Globus pallidus (tissue), 1 donor: Measurements from ENCODE around the gene GPR150.
A peak's percentile ranks its signal among the peaks of the same experiment; 100 is the strongest.

Source experiments
- DNase-seq: peaks from one replicate; pipeline ENCODE4 v3.0.0-alpha.2; 2015; ENCODE audit warnings: low spot score

Gene GPR150

DNA sequence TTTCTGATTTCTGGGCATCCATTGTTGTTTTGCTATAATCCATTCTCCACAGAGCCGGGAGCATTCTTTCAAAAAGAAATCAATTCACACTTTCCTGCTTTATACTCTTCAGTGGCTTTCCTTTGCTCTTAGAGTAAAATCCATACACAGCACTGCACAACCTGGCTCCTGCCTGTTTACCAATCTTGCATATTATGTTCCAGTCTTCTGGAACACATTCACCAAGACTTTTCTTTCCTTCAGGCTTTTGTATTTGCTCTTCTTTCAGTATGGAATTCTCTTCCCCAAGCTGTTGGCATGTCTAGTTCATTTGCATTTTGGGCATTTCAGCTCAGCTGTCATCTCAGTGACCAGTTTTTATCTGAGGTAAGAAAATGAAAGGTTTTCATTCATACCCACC lies 33.0 kb downstream of the GPR150 start:
- no peak for DNase-seq

DNA sequence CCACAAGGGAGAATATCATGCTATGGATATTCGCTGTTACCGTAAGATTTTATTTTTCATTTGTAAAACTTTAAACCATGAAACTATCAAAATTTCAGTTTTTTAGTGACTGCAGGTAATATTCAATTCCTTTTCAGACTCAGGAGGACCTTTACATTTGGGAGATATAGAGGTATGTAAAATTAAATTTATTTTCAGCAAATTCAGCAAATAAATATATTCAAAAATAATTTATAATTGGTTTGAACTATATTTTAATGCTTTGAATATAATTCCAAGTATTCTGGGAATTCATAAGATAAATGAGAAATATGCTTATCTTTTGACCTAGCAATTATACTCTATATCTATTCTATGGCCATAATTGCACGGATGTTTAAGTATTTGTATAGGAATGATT lies 34.3 kb downstream of the GPR150 start:
- DNase-seq: no peak

DNA sequence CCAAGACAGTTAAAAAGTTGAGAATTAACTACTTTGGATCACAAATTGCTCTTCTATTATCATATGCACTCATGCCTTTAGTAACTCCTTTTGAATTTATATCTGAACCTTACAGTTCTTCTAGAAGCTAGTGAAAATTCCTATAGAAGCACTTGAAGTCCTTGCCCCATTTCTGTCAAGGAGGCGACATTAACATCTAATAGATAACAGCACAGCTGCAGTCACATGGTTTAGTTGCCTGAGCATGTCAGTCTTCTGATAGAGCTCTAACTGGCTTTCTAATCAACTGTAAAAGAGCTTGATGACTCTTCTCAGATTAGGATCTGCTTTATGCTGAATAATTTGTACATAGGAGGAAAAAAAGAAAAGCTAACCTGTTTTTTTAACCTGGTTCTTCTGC lies 35.7 kb downstream of the GPR150 start:
- no peak for DNase-seq

DNA sequence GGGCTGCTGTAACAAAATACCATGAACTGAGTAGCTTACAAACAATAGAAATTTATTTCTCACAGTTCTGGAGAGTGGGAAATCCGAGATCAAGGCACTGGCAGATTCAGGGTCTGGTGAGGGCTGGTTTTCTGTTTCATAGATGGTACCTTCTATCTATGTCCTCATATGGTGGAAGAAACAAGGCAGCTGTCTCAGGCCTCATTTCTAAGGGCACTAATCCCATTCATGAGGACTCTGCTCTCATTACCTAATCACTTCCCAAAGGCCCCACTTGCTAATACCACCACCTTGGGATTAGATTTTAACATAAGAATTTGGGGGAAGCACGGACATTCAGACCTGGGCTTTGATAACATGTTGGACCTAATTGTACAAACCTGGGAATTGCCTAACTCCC lies 40.2 kb downstream of the GPR150 start:
- DNase-seq: no peak

DNA sequence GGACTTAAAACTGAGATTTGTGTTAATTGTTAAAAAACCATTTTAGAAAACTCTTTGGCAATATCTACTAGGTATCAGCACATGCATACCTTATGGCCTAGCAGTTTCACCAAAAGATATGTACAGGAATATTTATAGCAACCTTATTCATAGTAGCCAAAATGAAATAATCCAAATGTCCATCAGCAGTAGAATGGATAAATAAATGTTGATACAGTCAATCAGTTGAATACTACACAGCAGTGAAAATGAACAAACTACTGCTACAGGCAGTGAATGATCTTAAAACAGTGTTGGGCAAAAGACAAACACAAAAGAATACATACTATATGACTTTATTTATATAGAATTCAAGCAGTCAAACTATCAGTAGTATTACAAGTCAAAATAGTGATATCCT lies 43.1 kb downstream of the GPR150 start:
- DNase-seq: no peak

DNA sequence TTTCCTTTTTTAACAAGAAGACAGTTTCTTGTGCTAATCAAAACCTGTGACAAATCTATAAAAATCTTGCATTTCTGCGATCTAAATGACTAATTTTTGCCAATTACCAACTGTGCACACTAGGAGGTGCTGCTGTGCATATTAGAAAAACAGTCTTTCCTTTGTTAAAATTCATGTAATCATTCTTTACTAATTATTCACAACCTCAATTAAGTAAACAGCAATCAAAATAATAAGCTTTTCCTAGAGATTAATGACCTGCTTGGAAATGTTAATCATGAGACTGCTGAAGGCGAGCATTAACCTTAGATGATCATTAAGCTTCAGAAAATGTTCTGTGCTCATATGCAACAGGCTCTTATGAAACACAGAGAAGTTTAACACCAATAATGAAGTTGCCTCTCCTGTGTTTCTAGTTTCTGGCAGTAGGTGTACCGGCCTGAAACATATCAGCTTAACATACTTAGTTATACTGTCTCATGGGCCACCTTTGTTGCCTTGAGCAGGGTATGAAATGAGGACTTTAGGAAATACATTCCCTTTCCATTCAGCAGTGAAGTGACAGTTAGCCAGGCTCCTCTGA lies 44.4 kb downstream of the GPR150 start:
- peak; percentile 65 for DNase-seq

DNA sequence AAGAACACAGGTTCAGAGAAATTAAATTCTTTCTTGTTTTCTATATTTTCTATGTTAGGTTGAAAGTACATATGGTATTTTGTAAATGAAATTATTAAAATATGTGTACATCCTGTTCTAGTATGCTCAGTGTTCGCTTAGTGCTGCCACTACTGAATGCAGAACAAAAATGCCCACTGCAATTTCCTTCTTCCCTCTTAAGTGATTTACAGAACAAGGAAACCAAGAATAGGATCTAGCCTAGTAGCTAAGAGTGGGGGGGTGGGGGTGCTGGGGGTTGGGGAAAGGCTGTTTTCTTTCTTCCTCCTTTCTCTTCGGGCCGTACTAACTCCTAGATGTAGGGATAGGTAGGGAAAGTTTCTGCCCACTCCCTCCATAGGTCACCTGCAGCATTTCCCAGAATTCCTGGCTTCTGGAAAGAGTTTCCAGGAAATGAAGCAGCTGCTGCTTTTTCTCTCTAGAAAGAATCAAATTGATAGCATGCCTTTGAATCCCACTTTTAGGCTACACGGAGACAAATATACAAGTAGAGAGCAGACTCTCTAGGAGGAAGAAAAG lies 47.3 kb downstream of the GPR150 start:
- DNase-seq: no peak

DNA sequence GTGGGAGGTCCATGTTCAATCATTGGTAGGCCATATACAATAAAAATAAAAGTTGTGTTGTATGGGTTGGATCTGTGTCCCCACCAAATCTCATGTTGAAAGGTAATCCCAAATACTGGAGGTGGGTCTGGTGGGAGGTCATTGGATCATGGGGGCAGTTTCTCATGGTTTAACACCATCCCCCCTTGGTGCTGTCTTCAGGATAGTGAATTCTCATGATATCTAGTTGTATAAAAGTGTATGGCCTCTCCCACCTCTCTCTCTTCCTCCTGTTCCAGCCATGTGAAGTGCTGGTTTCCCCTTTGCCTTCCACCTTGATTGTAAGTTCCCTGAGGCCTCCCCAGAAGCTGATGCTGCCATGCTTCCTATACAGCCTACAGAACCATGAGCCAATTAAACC lies 47.8 kb downstream of the GPR150 start:
- no peak for DNase-seq

DNA sequence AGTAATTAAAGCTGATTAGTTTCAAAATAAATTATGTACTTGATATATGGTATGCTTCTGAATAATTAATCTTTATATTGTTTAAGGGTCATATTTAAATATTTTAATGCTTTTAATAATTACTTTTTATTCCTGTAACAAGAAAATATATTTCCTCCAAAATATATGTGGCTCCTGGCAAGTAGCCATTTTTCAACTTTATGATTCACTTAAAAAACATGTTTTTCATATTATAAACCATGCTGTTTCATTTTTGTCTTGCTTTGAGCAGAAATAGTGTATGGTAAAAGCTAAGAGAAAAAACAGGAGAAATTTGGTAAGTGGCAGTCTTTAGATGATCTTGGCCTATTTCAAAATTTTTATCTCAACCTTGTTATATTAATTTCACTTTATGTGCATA lies 48.3 kb downstream of the GPR150 start:
- DNase-seq: no peak

DNA sequence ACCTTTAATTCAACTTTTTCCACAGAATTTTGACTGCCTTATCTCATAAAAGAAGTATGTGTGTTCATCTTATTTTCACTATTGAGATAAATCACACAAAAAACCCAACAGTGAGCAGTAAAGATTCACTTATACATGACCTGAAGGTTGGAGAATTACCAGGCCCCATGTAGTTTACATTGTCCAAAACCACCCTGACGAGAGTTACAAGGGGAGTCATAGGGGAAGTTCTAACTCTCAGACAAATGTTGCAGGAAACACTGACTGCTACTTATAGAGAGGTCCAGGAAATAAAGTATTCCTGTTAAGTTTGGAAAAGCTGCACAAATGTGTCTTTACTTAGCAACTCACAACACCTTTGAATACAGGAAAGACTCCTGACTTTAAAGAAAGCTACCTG lies 48.8 kb downstream of the GPR150 start:
- no peak for DNase-seq

DNA sequence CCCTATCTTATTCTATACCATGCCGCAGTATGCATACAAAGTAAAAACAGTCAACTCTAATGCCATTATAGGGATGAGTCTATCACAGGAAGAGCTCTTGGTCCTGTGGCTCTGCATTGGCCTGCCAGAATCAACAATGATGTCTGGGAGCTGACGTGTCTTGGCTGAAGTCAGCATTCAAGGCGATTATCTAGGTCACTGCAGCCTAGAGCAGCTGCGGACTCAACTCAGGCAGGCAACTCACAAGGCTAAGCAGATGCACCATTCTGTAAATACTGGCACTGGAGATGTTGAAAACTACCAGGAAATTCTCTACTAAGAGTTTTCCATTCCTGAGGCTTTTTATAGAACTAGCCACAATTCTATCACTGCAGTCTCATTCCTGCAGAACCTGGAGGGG lies 49.7 kb downstream of the GPR150 start:
- DNase-seq: peak; percentile 55

DNA sequence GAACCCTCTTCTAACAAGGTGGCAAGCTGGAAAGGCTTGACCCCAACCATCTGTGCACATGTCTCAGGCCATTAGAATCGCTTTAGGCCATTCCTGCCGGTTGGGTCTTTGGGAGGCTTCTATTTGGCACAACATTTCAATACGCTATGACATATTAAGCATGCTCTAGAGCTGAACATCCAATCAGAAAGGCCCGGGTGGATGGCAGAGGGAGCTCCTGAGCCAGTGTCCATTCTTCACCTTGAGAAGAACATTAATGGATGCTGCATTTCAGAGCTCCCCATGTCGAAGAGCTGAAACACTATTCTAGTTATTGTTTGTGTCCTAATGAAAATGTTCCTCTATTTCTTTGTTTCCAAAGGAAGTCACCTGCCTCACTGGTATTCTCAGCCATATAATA lies 50.1 kb downstream of the GPR150 start:
- no peak for DNase-seq

DNA sequence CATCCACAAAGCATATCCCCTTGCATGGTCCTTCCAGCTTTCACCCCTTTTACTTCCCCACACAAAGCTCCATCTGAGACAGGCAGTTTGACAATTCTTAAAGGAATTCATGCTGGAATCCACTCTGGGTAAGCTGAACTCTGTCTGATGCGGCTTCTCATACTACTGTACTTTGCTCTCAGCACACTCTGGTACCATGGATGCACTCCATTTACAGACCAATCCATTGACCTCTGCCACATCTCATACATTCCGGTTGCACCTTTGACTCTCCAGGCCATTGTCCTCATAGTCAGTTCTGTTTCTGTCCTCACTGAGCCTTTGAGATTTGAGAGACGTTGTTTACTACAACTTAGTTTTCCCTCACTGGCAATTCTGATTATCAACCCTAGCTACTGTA lies 50.7 kb downstream of the GPR150 start:
- no peak for DNase-seq
